Measurements from ENCODE around the gene TMPRSS12. TPM values are rescaled to one million over a fixed set of nuclear protein-coding genes. Genes with fewer than 3 reads are reported as not detected.

Gene TMPRSS12
- total and polyA plus RNA-seq, 9 of the 15 experiments (the other 6 are each of a cell fraction or from before 2014, with no cell fraction given): 0.04 TPM; not detected in 8

DNA sequence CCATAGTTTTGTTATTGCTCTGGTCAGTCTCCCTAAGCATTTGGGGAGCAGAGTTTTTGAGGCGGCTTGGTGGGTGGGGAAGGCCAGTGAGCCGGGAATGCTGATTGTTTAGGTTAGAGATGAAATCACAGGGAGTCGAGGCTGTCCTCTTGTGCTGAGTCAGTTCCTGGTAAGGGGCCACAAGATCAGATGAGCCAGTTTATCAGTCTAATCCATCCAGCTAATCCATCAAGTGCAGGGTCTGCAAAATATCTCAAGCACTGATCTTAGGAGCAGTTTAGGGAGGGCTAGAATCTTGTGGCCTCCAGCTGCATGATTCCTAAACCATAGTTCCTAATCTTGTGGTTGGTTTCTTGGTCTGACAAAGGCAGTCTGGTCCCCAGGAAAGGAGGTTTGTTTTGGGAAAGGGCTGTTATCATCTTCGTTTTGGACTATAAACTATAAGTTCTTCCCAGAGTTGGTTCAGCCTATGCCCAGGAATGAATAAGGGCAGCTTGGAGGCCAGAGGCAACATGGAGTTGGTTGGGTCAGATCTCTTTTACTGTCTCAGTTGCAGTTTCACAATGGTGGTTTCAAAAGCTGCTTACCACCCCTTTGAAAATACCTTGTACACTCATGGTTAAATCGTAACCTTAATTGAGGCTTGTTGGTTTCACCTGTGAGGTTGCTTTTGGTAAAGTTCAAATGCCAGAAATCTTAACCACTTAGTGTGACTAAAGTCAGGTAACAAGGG lies 76.0 kb downstream of the TMPRSS12 start (continued):
- TF ChIP-seq, protein P1, sequence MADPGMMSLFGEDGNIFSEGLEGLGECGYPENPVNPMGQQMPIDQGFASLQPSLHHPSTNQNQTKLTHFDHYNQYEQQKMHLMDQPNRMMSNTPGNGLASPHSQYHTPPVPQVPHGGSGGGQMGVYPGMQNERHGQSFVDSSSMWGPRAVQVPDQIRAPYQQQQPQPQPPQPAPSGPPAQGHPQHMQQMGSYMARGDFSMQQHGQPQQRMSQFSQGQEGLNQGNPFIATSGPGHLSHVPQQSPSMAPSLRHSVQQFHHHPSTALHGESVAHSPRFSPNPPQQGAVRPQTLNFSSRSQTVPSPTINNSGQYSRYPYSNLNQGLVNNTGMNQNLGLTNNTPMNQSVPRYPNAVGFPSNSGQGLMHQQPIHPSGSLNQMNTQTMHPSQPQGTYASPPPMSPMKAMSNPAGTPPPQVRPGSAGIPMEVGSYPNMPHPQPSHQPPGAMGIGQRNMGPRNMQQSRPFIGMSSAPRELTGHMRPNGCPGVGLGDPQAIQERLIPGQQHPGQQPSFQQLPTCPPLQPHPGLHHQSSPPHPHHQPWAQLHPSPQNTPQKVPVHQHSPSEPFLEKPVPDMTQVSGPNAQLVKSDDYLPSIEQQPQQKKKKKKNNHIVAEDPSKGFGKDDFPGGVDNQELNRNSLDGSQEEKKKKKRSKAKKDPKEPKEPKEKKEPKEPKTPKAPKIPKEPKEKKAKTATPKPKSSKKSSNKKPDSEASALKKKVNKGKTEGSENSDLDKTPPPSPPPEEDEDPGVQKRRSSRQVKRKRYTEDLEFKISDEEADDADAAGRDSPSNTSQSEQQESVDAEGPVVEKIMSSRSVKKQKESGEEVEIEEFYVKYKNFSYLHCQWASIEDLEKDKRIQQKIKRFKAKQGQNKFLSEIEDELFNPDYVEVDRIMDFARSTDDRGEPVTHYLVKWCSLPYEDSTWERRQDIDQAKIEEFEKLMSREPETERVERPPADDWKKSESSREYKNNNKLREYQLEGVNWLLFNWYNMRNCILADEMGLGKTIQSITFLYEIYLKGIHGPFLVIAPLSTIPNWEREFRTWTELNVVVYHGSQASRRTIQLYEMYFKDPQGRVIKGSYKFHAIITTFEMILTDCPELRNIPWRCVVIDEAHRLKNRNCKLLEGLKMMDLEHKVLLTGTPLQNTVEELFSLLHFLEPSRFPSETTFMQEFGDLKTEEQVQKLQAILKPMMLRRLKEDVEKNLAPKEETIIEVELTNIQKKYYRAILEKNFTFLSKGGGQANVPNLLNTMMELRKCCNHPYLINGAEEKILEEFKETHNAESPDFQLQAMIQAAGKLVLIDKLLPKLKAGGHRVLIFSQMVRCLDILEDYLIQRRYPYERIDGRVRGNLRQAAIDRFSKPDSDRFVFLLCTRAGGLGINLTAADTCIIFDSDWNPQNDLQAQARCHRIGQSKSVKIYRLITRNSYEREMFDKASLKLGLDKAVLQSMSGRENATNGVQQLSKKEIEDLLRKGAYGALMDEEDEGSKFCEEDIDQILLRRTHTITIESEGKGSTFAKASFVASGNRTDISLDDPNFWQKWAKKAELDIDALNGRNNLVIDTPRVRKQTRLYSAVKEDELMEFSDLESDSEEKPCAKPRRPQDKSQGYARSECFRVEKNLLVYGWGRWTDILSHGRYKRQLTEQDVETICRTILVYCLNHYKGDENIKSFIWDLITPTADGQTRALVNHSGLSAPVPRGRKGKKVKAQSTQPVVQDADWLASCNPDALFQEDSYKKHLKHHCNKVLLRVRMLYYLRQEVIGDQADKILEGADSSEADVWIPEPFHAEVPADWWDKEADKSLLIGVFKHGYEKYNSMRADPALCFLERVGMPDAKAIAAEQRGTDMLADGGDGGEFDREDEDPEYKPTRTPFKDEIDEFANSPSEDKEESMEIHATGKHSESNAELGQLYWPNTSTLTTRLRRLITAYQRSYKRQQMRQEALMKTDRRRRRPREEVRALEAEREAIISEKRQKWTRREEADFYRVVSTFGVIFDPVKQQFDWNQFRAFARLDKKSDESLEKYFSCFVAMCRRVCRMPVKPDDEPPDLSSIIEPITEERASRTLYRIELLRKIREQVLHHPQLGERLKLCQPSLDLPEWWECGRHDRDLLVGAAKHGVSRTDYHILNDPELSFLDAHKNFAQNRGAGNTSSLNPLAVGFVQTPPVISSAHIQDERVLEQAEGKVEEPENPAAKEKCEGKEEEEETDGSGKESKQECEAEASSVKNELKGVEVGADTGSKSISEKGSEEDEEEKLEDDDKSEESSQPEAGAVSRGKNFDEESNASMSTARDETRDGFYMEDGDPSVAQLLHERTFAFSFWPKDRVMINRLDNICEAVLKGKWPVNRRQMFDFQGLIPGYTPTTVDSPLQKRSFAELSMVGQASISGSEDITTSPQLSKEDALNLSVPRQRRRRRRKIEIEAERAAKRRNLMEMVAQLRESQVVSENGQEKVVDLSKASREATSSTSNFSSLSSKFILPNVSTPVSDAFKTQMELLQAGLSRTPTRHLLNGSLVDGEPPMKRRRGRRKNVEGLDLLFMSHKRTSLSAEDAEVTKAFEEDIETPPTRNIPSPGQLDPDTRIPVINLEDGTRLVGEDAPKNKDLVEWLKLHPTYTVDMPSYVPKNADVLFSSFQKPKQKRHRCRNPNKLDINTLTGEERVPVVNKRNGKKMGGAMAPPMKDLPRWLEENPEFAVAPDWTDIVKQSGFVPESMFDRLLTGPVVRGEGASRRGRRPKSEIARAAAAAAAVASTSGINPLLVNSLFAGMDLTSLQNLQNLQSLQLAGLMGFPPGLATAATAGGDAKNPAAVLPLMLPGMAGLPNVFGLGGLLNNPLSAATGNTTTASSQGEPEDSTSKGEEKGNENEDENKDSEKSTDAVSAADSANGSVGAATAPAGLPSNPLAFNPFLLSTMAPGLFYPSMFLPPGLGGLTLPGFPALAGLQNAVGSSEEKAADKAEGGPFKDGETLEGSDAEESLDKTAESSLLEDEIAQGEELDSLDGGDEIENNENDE (IDR thresholded peaks at IDR 0.05; ENCODE audit: low read depth, low read length): no peak
- TF ChIP-seq FOSL1 (tag; conservative IDR thresholded peaks at IDR 0.05): peak; percentile 62; the same call in 1 of the 2 replicates
- no peak for TF ChIP-seq ZNF324 (CRISPR knock-in tag; IDR thresholded peaks at IDR 0.05)
- TF ChIP-seq CBX8 (IDR thresholded peaks at IDR 0.05; ENCODE audit: borderline replicate concordance, extremely low read depth, low read depth, low read length, poor library complexity, severe bottlenecking): no peak
- no peak for TF ChIP-seq GATAD2A (IDR thresholded peaks at IDR 0.05)
- TF ChIP-seq ZNF644 (tag; IDR thresholded peaks at IDR 0.05; ENCODE audit: low read depth): no peak
- no peak for TF ChIP-seq NELFE (IDR thresholded peaks at IDR 0.05; ENCODE audit: insufficient read depth, insufficient read length)
- TF ChIP-seq MCM2 (IDR thresholded peaks at IDR 0.05; ENCODE audit: low read depth): no peak
- no peak for TF ChIP-seq HMG20A (CRISPR knock-in tag; conservative IDR thresholded peaks at IDR 0.05)
- TF ChIP-seq, protein P2, sequence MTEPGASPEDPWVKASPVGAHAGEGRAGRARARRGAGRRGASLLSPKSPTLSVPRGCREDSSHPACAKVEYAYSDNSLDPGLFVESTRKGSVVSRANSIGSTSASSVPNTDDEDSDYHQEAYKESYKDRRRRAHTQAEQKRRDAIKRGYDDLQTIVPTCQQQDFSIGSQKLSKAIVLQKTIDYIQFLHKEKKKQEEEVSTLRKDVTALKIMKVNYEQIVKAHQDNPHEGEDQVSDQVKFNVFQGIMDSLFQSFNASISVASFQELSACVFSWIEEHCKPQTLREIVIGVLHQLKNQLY (CRISPR knock-in tag; conservative IDR thresholded peaks at IDR 0.05): no peak
- no peak for TF ChIP-seq SMARCC2 (IDR thresholded peaks at IDR 0.05; ENCODE audit: low read depth)
- TF ChIP-seq IFI16 (CRISPR knock-in tag; IDR thresholded peaks at IDR 0.05): no peak
- peak; percentile 26 for TF ChIP-seq MEIS2 (IDR thresholded peaks at IDR 0.05; ENCODE audit: partially characterized antibody)
- TF ChIP-seq GTF2F1 (IDR thresholded peaks at IDR 0.05; ENCODE audit: low read depth, low read length): no peak
- peak; percentile 70 for TF ChIP-seq CBFA2T3 (IDR thresholded peaks at IDR 0.05)
- TF ChIP-seq PTBP1 (IDR thresholded peaks at IDR 0.05; ENCODE audit: low read depth, low read length): no peak
